HEK293T (cell line): ENCODE measurements around the gene ALK.

Experiments
- CTCF ChIA-PET: fragments of 350-600 bp; formaldehyde crosslinking; extraction: SDS; loops from one replicate; lab custom pipeline; 2021; ENCODE audit warnings: antibody characterized with exemption, inconsistent platforms; lab: Yijun Ruan, JAX
- POLR2A ChIA-PET: fragments of 350-600 bp; formaldehyde crosslinking; extraction: SDS; loops from one replicate; lab custom pipeline; 2020; ENCODE audit warnings: antibody characterized with exemption, inconsistent platforms; lab: Yijun Ruan, JAX
- DNase-seq: peaks from one replicate; pipeline ENCODE4 v3.0.0; 2012; ENCODE audit warnings: mixed read lengths; ENCODE audit errors: extremely low spot score
- ARNT ChIP-seq: fragments of 450-650 bp; IDR thresholded peaks from 2 replicates; pipeline ENCODE4 v1.6.1; 2017; ENCODE audit warnings: mild to moderate bottlenecking
- BHLHE40 ChIP-seq: fragments of 450-650 bp; IDR thresholded peaks from 2 replicates; pipeline ENCODE4 v1.6.1; 2016; ENCODE audit warnings: mild to moderate bottlenecking, moderate library complexity, borderline replicate concordance
- CTBP1 ChIP-seq: fragments of 450-650 bp; IDR thresholded peaks from 2 replicates; pipeline ENCODE4 v1.6.1; 2016; ENCODE audit warnings: borderline replicate concordance
- ELF4 ChIP-seq: fragments of 450-650 bp; IDR thresholded peaks from 2 replicates; pipeline ENCODE4 v1.6.1; 2017; ENCODE audit warnings: antibody characterized with exemption
- FOXA1 ChIP-seq: fragments of 450-650 bp; IDR thresholded peaks from 2 replicates; pipeline ENCODE4 v1.6.1; 2016; ENCODE audit warnings: mild to moderate bottlenecking
- FOXK2 ChIP-seq: fragments of 450-650 bp; IDR thresholded peaks from 2 replicates; pipeline ENCODE4 v1.6.1; 2016; ENCODE audit warnings: mild to moderate bottlenecking
- FOXM1 ChIP-seq: fragments of 450-650 bp; IDR thresholded peaks from 2 replicates; pipeline ENCODE4 v1.6.1; 2017; ENCODE audit warnings: mild to moderate bottlenecking, borderline replicate concordance
- HDGF ChIP-seq: fragments of 450-650 bp; IDR thresholded peaks from 2 replicates; pipeline ENCODE4 v1.6.1; 2017; ENCODE audit warnings: antibody characterized with exemption, borderline replicate concordance
- L3MBTL2 ChIP-seq: fragments of 450-650 bp; conservative IDR thresholded peaks from 2 replicates; pipeline ENCODE4 v1.6.1; 2016; ENCODE audit warnings: mild to moderate bottlenecking
- LEF1 ChIP-seq: fragments of 450-650 bp; IDR thresholded peaks from 2 replicates; pipeline ENCODE4 v1.6.1; 2017; ENCODE audit warnings: mild to moderate bottlenecking, borderline replicate concordance
- NFRKB ChIP-seq: fragments of 450-650 bp; IDR thresholded peaks from 2 replicates; pipeline ENCODE4 v1.6.1; 2016; ENCODE audit warnings: mild to moderate bottlenecking, moderate library complexity
- PKNOX1 ChIP-seq: fragments of 450-650 bp; IDR thresholded peaks from 2 replicates; pipeline ENCODE4 v1.6.1; 2016
- SP1 ChIP-seq: fragments of 450-650 bp; IDR thresholded peaks from 2 replicates; pipeline ENCODE4 v1.6.1; 2017
- SUZ12 ChIP-seq: fragments of 450-650 bp; IDR thresholded peaks from 2 replicates; pipeline ENCODE4 v1.6.1; 2016; ENCODE audit warnings: mild to moderate bottlenecking
- TARDBP ChIP-seq: fragments of 450-650 bp; IDR thresholded peaks from 2 replicates; pipeline ENCODE4 v1.6.1; 2016
- ZNF384 ChIP-seq: fragments of 450-650 bp; IDR thresholded peaks from 2 replicates; pipeline ENCODE4 v1.6.1; 2016

ALK gene

GRCh38 chr2:29923110-29923721 lies 1.8 kb upstream of the ALK start:
- CTCF ChIA-PET, result interaction anchor here (0.7 to 2.2 kb wide), 8 partner anchors 10 to 307 kb away, joined by 3 to 11 read pairs (median 6); no protein-coding TSS in a partner anchor
- DNase-seq, result peak; percentile 66
- POLR2A ChIA-PET, result no interaction called here
- no peak for TF ChIP-seq SP1
- no peak for TF ChIP-seq L3MBTL2
- TF ChIP-seq ELF4, result no peak
- TF ChIP-seq LEF1, result no peak
- TF ChIP-seq NFRKB, result no peak
- TF ChIP-seq BHLHE40, result no peak
- TF ChIP-seq ARNT, result no peak
- TF ChIP-seq FOXK2, result no peak
- TF ChIP-seq TARDBP, result no peak
- no peak for TF ChIP-seq CTBP1
- no peak for TF ChIP-seq HDGF
- no peak for TF ChIP-seq FOXA1
- no peak for TF ChIP-seq PKNOX1
- no peak for TF ChIP-seq SUZ12

- ChIA-PET POLR2A (no interaction called here), CTCF (interaction anchor here (0.7 to 2.2 kb wide), 5 partner anchors 11 to 307 kb away, joined by 3 to 11 read pairs (median 6); no protein-coding TSS in a partner anchor)
- DNase-seq, result no peak
- TF ChIP-seq FOXM1 (no peak), LEF1 (no peak), L3MBTL2 (no peak)
Observed at GRCh38 chr2:29922605-29923004, 1.2 kb upstream of the ALK start.

GRCh38 chr2:29920631-29921559 lies 491 bp downstream of the ALK start:
- POLR2A ChIA-PET, result no interaction called here
- TF ChIP-seq FOXK2 (no peak), PKNOX1 (no peak), TARDBP (no peak), CTBP1 (no peak), SUZ12 (no peak), FOXM1 (no peak), ELF4 (no peak), BHLHE40 (no peak), HDGF (no peak), ARNT (no peak)
- peak; percentile 17 for DNase-seq
- CTCF ChIA-PET, result interaction anchor here (0.6 to 1.1 kb wide), 3 partner anchors 106 to 886 kb away, joined by 3 read pairs; no protein-coding TSS in a partner anchor

- TF ChIP-seq ARNT (no peak), FOXK2 (no peak), FOXA1 (no peak), ELF4 (no peak), NFRKB (no peak), BHLHE40 (no peak), L3MBTL2 (no peak), FOXM1 (no peak)
- DNase-seq, result peak; percentile 59
- ChIA-PET CTCF (interaction anchor here (0.6 to 1.1 kb wide), 4 partner anchors 107 to 887 kb away, joined by 3 read pairs; no protein-coding TSS in a partner anchor), POLR2A (no interaction called here)
Observed at GRCh38 chr2:29920130-29920577, 1.2 kb downstream of the ALK start.

GRCh38 chr2:29918941-29919340 lies 2.4 kb downstream of the ALK start:
- CTCF ChIA-PET, result interaction anchor here (0.7 kb wide), 1 partner anchor 729 kb away, joined by 3 read pairs; no protein-coding TSS in a partner anchor
- POLR2A ChIA-PET, result no interaction called here
- TF ChIP-seq BHLHE40, result no peak
- no peak for TF ChIP-seq CTBP1
- TF ChIP-seq L3MBTL2, result no peak
- no peak for TF ChIP-seq TARDBP
- TF ChIP-seq LEF1, result no peak
- no peak for TF ChIP-seq PKNOX1
- no peak for TF ChIP-seq ELF4
- DNase-seq, result no peak

GRCh38 chr2:29917781-29918180 lies 3.6 kb downstream of the ALK start:
- CTCF ChIA-PET, result no interaction called here

More at GRCh38 chr2:29917781-29918180, 3.6 kb downstream of the ALK start:
- no peak for TF ChIP-seq BHLHE40
- TF ChIP-seq HDGF, result no peak
- no peak for TF ChIP-seq ZNF384
- TF ChIP-seq ELF4, result no peak
- TF ChIP-seq FOXM1, result no peak
- no peak for TF ChIP-seq LEF1
- no peak for TF ChIP-seq ARNT
- TF ChIP-seq L3MBTL2, result no peak
- no peak for TF ChIP-seq NFRKB
- TF ChIP-seq TARDBP, result no peak
- TF ChIP-seq CTBP1, result no peak
- no peak for TF ChIP-seq FOXK2
- TF ChIP-seq PKNOX1, result no peak
- POLR2A ChIA-PET, result no interaction called here
- no peak for DNase-seq
